ENCODE measurements around the gene FOXD4L3. TPM values are rescaled to one million over a fixed set of nuclear protein-coding genes. Genes with fewer than 3 reads are reported as not detected.
"Not testable (repeated sequence)": the region's sequence is repeated elsewhere in the genome, so short reads cannot be mapped to it uniquely, and the experiment has no call there.

FOXD4L3 gene
- polyA plus RNA-seq (2013, experiment 1 of 2; ENCODE audit: insufficient read length): not detected
- not detected for polyA plus RNA-seq (2013, experiment 2 of 2; ENCODE audit: insufficient read length)

DNA sequence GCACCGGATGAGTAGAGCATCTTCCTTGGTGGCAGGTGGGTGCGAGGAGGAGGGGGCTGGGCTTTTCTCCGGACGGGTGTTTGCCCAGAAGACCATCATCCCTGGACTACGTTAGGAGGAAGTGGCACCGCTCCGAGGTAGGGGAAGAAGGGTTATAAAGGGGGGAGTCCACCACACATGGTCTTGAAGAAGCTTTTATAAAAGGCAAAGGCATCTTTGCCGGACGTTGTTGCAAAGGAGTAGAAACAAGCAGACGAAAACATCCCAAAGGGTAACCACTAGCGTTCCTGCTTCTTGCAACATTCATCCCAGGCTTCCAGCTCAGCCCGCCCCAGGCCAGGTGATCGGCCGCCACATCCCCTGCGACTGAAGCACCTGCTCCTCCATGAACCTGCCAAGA, at the start of gene FOXD4L3:
Gene FOXD4L3, plus strand, starts transcription at position 301 of the 400 bp plus-strand sequence. Its CDS starts 85 bp downstream, at position 386.
- not testable (repeated sequence) for DNase-seq

DNA sequence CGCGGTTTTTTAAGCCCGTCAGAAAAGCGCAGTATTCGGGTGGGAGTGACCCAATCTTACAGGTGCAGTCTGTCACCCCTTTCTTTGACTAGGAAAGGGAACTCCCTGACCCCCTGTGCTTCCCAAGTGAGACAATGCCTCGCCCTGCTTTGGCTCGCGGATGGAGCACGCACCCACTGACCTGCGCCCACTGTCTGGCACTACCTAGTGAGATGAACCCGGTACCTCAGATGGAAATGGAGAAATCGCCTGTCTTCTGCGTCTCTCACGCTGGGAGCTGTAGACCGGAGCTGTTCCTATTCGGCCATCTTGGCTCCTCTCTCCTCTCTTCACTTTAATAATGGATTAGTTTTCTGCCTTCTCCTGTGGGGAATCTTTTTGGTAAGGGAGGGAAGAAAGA, 21.6 kb upstream of the FOXD4L3 start:
- DNase-seq: not testable (repeated sequence)

DNA sequence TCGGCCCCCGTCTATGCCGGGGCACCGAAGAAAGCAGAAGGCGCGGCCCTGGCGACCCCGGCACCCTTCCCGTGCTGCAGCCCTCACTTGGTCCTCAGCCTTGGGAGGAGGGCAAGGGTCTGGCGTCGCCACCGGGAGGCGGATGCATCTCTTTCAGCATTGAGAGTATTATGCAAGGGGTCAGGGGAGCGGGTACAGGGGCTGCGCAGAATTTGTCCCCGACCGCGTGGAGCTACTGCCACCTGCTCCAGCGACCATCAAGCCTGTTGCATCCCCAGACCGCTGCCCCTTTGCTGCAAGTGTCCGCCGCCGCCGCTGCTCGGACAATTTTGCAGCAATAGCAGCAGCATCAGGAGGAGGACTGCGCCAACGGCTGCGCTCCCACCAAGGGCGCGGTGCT, 1.1 kb downstream of the FOXD4L3 start:
- DNase-seq: not testable (repeated sequence)

DNA sequence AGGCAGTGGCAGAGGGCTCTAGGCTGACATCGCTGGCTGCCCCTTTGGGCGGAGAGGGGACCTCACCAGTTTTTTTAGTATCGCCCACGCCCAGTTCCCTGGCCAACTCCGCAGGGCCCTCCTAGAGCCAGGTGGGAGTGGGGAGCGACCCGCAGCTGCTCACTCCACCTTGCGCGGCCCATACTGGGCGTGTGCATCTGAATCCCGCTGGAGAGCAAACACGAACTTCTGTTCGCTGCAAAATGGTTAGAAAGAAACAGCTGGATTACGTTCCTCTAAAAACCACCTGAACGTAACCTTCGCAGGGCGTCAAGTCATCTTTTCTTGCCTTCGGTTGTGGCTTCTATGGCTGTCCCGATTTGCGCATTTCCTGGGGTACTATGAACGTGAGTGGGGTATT, 1.5 kb downstream of the FOXD4L3 start:
- not testable (repeated sequence) for DNase-seq

DNA sequence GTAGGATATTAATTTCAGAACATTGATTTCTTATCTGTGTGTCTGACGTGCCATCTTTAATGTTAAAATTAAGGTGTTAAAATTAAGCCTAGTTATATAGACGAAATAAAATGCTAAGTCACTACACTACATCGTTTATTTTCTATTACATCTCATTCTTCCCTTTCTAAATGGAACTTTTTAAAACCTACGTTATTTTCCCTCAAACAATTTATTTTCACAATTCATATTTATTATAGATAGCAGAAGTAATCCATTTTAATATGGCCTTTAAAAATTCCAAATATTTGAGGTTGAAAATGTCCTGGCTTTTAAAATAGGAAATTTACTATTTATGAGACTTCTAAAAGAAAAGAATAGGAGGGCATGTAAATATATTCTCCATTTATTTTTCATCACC, 2.1 kb downstream of the FOXD4L3 start:
- DNase-seq: not testable (repeated sequence)

DNA sequence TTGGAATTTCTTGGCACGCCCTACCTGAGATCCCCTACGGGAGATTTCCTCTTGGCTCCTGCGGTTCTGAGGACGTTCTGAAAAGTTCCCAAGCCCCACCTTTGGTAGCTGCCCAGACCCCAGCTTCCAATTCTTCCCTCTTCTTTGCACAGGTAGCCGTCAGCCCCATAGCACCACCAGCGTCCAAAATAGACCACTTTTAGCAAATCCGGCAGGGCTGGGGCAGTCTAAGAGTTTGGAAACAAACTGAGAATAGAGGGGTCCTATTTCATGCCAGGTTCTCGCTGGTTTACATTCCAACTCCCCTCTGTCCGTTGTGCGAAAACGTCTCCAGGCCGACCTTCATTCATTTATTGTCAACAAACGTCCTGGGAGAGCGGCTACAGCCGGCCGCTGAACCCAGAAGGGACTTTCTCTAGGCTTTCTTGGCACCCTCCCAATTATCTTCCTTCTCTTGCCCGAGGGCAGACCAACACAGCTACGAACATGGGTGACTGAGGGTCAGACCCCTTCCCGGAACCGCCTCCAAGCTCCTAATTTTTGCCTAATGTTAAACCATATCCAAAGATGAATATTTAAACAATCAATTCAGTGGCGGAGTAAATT, 3.1 kb downstream of the FOXD4L3 start:
- DNase-seq: not testable (repeated sequence)

DNA sequence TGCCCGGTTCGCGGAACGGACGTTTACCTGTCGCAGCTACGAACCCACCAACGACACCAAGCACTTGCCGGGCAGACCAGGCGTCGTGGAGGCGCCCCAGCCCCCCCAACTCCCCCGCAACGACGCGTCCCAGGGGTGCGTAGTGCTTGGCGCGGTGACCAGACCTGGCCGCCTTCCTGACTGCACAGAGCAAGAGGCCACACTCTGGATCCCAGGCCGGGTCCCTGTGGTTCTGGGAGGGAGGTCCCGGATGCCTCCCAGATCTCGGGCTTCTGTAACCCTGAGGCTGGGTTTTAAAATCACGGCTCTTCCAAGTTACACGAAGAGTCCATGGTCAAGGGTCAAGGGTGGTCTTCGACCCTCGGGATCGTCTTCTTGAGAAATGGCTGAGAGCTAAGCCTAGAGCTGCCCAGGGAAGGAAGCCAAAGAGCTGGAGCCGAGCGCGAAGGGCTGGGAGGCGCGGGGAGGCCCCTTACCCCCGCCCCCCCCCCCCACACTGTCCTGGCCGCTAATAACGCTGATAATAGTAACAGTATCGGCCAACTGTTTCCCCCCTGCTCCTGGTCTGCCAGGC, 3.8 kb downstream of the FOXD4L3 start:
- not testable (repeated sequence) for DNase-seq

DNA sequence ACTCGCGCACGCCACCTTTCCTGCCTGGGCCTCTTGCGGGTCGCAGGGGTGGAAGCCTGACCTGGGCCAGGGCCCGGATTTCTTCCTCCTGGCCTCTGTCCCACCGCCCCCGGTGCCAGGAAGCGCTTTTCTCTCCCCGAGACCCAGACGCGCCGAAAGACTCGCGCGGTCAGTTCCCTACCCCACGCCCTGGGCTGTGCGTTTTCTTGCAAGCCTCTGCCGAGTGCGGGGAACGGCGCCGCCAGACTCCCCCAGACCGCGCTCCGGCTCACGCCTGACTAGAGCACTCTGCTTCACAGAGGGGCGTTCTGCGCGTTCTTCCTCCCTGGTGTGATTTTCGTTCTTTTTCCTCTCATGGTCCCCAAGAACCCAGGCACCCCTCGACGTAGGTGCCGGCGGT, 4.5 kb downstream of the FOXD4L3 start:
- DNase-seq: not testable (repeated sequence)

DNA sequence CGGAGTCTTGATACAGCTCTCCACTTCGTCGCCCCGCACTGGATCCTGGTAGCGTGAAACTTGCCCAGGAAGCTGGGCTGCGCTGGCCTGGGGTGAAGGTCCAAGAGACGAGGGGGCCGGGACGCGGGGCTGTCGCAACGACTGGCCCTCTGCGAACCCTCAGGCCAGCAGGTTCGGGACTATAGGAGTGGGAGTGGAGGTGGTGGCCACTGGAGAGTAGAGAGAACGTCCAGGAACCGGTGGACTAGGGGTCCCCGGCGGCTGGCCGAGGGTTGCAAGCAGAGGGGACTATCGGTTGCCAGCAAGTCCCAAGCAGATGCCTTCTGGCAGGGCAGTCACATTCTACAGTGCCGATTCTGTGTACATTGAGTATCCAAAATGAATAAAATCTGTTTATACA, 5.0 kb downstream of the FOXD4L3 start:
- not testable (repeated sequence) for DNase-seq

DNA sequence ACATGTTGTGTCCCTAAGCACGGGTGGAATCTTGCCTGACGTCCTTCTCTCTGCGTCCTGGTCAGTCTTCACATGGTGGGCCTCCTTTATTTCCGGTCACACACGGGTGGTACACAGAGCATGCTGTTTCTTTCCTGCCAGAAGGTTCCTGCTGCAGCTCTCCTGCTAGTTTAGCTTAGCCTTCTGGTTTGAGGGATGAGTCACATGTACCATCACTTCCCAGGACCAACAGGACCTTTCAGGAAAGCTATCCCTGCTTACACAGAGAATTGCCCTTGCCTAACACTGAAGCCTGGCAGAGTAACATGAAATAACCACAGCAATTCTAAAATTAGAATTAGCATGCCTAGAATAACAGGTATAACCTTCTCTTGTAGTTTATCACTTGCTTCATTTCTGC, 8.5 kb downstream of the FOXD4L3 start:
- not testable (repeated sequence) for DNase-seq

DNA sequence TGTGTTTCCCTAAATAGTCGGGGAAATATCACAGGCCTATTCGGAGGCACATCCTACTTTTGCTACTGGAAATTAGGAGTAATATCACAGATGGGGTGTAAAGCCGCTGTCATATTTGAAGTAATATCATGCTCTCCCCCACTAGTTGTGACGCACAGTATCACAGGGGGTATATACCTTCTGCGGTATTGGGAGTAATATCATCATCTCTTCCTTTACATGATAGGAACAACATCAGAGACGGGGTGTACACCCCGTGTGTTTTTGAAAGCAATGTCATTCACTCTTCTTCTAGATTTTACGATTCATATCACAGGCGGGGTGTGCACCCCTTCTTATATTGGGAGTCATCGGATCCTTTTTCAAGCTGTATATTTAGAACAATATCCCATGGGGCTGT, 15.5 kb downstream of the FOXD4L3 start:
- not testable (repeated sequence) for DNase-seq

DNA sequence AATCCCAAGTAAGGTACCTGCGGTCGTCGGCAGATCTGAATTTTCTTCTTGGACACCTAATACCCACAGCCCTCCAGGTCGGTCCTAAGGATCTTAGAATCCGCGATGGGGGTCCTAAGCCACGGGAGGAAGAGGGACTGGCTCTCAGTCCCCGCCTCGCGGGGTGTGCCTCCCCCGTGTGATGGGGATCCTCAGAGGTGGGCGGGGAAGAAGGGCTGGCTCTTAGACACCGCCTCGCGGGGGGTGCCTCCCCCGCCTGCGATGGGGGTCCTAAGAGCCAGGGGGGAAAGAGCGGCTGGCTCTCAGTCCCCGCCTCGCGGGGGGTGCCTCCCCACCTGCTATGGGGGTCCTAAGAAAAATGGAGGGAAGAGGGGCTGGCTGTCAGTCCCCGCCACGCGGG, 21.1 kb downstream of the FOXD4L3 start:
- DNase-seq: not testable (repeated sequence)

DNA sequence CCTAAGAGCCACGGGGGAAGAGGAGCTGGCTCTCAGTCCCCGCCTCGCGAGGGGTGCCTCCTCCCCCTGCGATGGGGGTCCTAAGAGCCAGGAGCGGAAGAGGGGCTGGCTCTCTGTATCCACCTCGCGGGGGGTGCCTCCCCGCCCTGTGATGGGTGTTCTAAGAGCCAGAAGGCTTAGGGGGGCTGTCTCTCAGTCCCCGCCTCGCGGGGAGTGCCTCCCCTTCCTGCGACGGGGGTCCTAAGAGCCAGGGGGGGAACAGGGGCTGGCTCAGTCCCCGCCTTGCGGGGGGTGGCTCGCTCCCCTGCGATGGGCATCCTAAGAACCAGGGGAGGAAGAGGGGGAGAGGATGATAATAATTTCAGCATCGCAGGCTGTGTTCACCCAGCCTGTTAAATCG, 21.9 kb downstream of the FOXD4L3 start:
- not testable (repeated sequence) for DNase-seq

DNA sequence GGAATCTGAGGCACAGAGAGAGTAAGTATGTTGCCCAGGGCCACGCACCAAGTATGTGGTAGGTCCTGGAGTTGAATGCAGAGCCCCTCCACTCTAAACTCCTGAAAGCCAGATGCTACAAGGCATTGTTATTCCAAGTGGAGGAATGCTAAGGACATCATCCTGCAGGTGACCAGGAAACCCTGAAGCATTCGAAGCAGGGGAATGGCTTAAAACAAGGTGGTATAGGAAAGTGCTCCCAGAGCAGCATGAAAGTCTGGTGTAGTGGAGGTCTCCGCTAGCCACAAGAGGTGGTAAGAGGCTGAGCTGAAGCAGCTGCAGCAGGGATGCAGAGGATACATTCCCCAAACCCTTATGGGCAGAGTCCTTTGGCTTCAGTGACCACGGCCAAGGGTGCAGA, 26.4 kb downstream of the FOXD4L3 start:
- not testable (repeated sequence) for DNase-seq

DNA sequence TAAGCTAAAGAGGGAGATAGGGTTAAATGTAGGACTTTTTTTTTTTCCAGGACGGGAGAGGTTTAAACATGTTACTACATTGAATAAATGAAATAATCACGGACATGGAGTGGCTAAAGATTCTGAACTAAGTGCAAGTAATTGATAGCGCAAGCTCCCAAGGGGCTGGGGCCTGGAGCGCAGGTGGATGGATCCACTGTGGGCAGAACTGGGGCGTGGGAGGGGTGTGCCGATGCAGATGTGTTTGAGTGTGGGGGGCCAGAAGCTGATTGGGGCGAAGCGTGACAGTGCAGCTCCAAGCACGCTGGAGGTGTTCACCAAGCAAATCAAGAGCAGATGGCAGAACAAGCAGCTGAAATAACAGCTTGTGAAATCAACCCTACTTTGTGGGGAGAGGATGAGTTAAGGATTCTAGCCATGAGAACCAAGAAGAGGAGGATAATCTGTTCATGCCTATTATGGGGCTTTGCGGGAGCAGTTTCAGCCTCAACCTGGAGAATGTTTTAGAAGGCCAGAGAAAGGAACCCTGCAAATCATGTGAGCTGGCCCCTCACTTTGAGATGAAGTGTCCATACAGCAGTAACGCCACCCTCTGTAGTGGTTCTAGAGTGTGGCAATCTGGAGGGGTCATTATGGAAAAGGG, 28.0 kb downstream of the FOXD4L3 start:
- DNase-seq: not testable (repeated sequence)

DNA sequence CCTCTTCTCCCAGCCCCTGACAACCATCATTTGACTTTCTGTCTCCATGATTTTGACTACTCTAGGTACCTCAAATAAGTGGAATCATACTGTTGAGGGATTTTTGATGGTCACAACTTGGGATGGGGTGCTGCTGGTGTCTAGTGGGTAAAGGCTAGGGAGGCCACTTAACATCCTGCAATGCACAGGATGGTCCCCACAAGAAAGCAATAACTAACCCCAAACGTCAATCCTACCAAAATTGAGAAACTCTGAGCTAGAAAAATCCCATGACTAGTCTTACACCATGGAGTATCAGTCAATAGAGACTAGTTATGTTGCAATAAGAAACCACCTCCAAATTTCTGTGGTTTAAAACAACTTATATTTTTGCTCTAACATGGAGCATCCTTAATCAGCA, 29.5 kb downstream of the FOXD4L3 start:
- not testable (repeated sequence) for DNase-seq

DNA sequence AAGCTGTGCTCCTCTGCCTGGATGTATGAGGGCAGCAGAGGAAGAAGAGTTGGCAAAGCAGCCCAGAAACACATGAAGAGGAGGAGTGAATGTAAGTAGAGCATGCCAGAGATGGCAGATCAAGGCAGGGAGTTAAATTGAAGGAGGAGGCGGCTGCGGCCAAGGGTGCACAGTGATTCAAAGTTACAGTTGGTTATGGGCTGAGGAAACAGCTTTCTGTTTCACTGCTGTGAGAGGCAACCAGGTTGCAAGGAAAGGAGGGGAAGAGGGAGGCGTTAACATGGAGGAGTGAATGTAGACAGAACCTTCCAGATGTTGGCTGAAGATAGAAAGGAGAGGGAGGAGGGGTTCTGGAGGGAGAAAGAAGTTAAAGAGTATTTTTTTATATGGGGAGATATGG, 33.3 kb downstream of the FOXD4L3 start:
- not testable (repeated sequence) for DNase-seq

DNA sequence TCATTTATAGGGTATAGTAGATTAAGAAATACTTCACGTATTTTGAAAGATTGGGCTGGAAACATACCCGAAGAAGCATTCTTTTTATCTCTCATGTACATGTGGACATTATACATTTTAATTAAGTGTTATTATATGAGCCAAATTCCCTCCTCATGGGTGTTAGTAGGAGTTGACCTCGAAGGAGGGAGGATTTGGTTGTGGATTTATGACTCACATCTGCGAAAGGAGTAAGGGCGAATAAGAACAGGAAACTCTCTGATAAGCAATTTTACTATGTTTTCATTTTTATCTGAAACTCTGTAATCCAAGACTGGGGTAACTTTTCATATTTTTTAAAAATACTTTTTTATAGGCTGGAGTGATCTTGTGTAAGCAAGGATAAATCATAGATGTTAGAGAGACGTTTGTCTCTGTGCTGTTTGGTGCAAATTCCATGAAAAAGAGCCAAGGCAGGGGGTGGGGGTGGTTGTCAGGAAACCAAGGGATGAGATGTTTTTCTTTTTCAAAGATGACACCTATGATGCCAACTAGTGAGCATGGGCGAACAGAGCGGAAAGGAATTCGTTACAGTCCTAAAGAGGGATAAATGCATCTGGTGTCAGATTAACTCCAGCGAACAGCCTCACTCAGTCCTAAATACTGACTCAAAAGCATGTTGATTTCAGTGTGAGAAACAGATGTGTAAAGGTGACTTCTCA, 34.1 kb downstream of the FOXD4L3 start:
- DNase-seq: not testable (repeated sequence)

DNA sequence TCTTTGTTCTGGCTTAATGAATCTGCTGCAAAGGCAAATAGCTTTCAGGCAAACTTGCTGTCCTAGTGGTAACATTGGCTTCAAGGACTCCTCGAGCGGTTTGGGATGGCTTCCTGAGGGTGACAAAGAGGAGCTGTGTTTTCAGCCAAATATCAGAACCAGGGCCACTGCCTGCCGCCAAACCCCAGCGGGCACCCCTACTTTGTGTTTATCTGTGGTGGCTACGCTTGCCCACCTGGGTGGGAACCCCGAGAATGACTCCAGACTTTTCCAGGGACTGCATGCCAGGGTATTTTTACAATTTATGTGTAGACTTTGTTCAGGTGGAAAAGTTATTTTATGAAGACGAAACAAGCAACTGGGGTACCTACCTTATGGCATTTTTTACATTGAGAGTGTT, 35.3 kb downstream of the FOXD4L3 start:
- DNase-seq: not testable (repeated sequence)

DNA sequence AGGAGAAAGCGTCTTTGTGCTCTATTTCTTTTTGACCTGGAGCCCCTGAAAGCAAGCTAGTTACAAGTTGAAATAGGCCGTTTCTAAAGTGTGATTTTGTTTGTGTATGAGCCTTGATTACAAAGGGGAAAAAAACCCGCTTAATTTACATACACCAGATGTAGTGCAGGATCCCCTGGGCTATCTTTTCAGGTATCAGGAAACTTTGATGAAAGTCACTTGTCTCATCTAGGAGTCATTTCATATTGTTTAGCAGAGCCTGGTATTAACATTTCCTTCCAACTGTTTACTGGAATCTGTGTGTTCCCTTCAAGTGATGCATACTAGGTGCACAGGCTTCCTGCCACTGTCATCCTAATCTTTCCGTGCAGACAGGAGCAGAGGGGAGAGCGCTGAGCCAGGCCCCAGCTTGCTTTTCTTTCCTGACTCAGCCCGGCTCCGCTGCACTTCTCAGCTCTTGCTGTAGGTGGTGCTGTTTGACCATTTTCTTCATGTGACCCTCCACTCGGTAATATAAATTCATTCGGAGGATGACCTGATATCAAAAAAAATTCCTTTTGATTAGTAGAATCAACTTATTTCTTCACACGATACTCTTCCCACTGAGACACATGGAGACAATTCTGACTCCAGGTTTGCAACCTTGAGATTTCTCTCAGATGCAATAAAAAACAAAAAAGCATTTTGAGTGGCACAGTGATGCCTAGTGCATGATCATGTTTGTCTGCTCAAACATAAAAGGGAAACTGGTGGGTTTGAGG, 39.8 kb downstream of the FOXD4L3 start:
- not testable (repeated sequence) for DNase-seq

DNA sequence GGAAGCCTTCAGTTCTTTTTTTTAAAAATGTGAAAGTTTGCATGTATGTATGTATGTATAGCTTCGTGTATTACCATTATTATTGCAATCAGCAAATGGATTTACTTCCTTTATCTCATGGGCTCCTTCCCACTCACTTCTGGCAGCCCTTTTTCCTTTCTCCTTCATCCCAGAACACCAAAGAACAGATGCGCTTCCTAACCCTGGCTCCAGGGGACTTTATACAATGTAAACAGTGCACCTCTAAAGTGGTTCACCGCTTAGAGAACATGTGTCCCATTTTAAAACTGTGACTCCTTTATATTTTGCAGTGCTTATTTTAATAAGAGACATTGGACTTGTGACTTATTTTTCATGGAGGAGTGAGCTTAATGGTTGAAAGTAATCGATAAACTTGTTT, 40.6 kb downstream of the FOXD4L3 start:
- DNase-seq: not testable (repeated sequence)

DNA sequence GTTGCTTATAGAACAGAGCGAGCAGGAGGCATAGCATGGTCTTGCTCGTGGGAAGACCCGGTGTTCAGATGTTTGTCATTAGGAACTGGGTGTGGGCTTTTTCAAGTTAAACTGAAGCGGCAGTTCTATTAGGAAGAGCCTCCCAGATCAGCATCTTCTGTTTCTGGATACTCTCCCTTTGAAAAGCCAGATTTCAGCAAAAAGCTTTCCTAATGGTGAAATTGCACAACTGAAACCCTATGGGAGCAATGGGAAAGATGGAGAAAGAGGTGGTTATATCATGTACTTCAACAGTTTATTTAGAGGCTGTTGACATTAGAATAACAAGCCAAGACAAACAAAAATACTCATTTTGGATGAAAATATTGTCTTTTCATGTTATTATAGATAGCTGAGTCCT, 41.3 kb downstream of the FOXD4L3 start:
- not testable (repeated sequence) for DNase-seq

Data from fibroblast of skin of abdomen (primary cell).